IMR-90 (cell line): ENCODE results near the gene ZNF451.

Experiments
- BHLHE40 ChIP-seq: fragments of 150-350 bp; IDR thresholded peaks from 2 replicates; pipeline ENCODE4 v1.6.1; 2016; ENCODE audit warnings: mild to moderate bottlenecking, low read depth, low read length
- CTCF ChIP-seq: conservative IDR thresholded peaks from 2 replicates; pipeline ENCODE4 v1.5.1; 2012; ENCODE audit warnings: mild to moderate bottlenecking, low read depth, low read length, improper control_type of control experiment
- FOS ChIP-seq: fragments of 150-350 bp; IDR thresholded peaks from 2 replicates; pipeline ENCODE4 v1.6.1; 2016; ENCODE audit warnings: low read depth, low read length
- MAFK ChIP-seq: IDR thresholded peaks from 2 replicates; pipeline ENCODE4 v1.6.1; 2012; ENCODE audit warnings: low read depth, low read length, improper control_type of control experiment
- MAZ ChIP-seq: IDR thresholded peaks from 2 replicates; pipeline ENCODE4 v1.6.1; 2012; ENCODE audit warnings: low read depth, mild to moderate bottlenecking, low read length, improper control_type of control experiment, moderate library complexity, borderline replicate concordance
- MXI1 ChIP-seq: IDR thresholded peaks from 2 replicates; pipeline ENCODE4 v1.6.1; 2012; ENCODE audit warnings: low read depth, mild to moderate bottlenecking, low read length, moderate library complexity, borderline replicate concordance
- NFE2L2 ChIP-seq: fragments of 150-350 bp; IDR thresholded peaks from 2 replicates; pipeline ENCODE4 v1.6.1; 2016; ENCODE audit warnings: low read depth, mild to moderate bottlenecking, low read length
- POLR2A ChIP-seq: IDR thresholded peaks from 2 replicates; pipeline ENCODE4 v1.6.1; 2012; ENCODE audit warnings: mild to moderate bottlenecking, low read depth, low read length
- RAD21 ChIP-seq: IDR thresholded peaks from 2 replicates; pipeline ENCODE4 v1.6.1; 2012; ENCODE audit warnings: low read length, improper control_type of control experiment
- RCOR1 ChIP-seq: IDR thresholded peaks from 2 replicates; pipeline ENCODE4 v1.6.1; 2012; ENCODE audit warnings: mild to moderate bottlenecking, low read length, improper control_type of control experiment; ENCODE audit not compliant: insufficient replicate concordance
- RFX5 ChIP-seq: IDR thresholded peaks from 2 replicates; pipeline ENCODE4 v1.8.0; 2012; ENCODE audit warnings: low read depth, mild to moderate bottlenecking, low read length, moderate library complexity
- SMC3 ChIP-seq: fragments of 150-350 bp; IDR thresholded peaks from 2 replicates; pipeline ENCODE4 v1.6.1; 2016; ENCODE audit warnings: low read depth, mild to moderate bottlenecking, antibody characterized with exemption, low read length, moderate library complexity

- no peak for TF ChIP-seq CTCF
- TF ChIP-seq POLR2A, result no peak
- no peak for TF ChIP-seq FOS
- no peak for TF ChIP-seq MAFK
- TF ChIP-seq RAD21, result no peak
- TF ChIP-seq MXI1, result no peak
- TF ChIP-seq SMC3, result no peak
- no peak for TF ChIP-seq RFX5
- TF ChIP-seq MAZ, result no peak
- no peak for TF ChIP-seq BHLHE40
- no peak for TF ChIP-seq NFE2L2
- no peak for TF ChIP-seq RCOR1
These were observed 74.0 kb downstream of the ZNF451 start for GRCh38 chr6:57163956-57164355.
